Stomach (tissue), 4 donors: ENCODE measurements around the gene TEX13B.

Experiments used
- CTCF ChIP-seq, 7 experiments: fragments of 450-650 bp in 4 of 7; fragments of 200-600 bp in 3 of 7; sonication (generic) in 3 of 7; IDR thresholded peaks; one replicate each; pipeline ENCODE4 v1.5.1; 2016 to 2019; ENCODE audit warnings: antibody characterized with exemption in 7 of 7, control low read depth in 2 of 7, mild to moderate bottlenecking in 1 of 7
- POLR2A ChIP-seq, 4 donors: fragments of 450-650 bp; IDR thresholded peaks; one replicate each; pipeline ENCODE4 v1.6.1; 2016; ENCODE audit warnings: antibody characterized with exemption in 4 of 4, control low read depth in 2 of 4, mild to moderate bottlenecking in 1 of 4, moderate library complexity in 1 of 4

GRCh38 chrX:107978071-107978470 is 4.1 kb downstream of the TEX13B start:
- TF ChIP-seq CTCF (IDR thresholded peaks at IDR 0.05) = no peak
- TF ChIP-seq POLR2A (IDR thresholded peaks at IDR 0.05) = no peak
